Uterus (tissue), 4 donors: ENCODE measurements around the gene PLCG1. TPM values are rescaled to one million over a fixed set of nuclear protein-coding genes. Genes with fewer than 3 reads are reported as not detected.
"Not testable (repeated sequence)": the region's sequence is repeated elsewhere in the genome, so short reads cannot be mapped to it uniquely, and the experiment has no call there.

Experiments
- DNase-seq, 2 donors: peaks; one replicate each; pipeline ENCODE4 v3.0.0-alpha.2; 2019 to 2020
- H3K27ac ChIP-seq, 2 donors: fragments of 200-600 bp; sonication (generic); 1 replicate in 1 of 2; 2 replicates in 1 of 2; pipeline ENCODE4 v1.5.1; 2016 to 2018
- H3K27me3 ChIP-seq, 2 donors: fragments of 200-600 bp; sonication (generic); one replicate each; pipeline ENCODE4 v1.5.1; 2018 to 2019; ENCODE audit warnings: control low read depth in 1 of 2
- H3K36me3 ChIP-seq, 2 donors: fragments of 200-600 bp; sonication (generic); one replicate each; pipeline ENCODE4 v1.5.1; 2019; ENCODE audit warnings: control low read depth in 1 of 2
- H3K4me1 ChIP-seq, 2 donors: fragments of 200-600 bp; sonication (generic); one replicate each; pipeline ENCODE4 v1.5.1; 2018 to 2019; ENCODE audit warnings: control low read depth in 1 of 2
- H3K4me3 ChIP-seq, 2 donors: fragments of 200-600 bp; sonication (generic); 1 replicate in 1 of 2; 2 replicates in 1 of 2; pipeline ENCODE4 v1.5.1; 2018 to 2019; ENCODE audit warnings: mild to moderate bottlenecking in 1 of 2
- H3K9me3 ChIP-seq, 2 donors: fragments of 200-600 bp; sonication (generic); one replicate each; pipeline ENCODE4 v1.5.1; 2019; ENCODE audit warnings: control low read depth in 1 of 2
- POLR2A ChIP-seq, 2 donors: fragments of 450-650 bp; IDR thresholded peaks; one replicate each; pipeline ENCODE4 v1.6.1; 2016; ENCODE audit warnings: antibody characterized with exemption in 2 of 2, mild to moderate bottlenecking in 1 of 2, moderate library complexity in 1 of 2
- intact Hi-C: fragments of 100-400 bp; cut with DNase I; formaldehyde crosslinking; loops from one replicate; pipeline ENCODE4 v1.15.1; 2023; ENCODE audit warnings: low total_unique reads
- total RNA-seq, 4 donors: library from RNA; depleted of rRNA in 3 of 4; stranded (reverse); fragments of >200 nt in 3 of 4; gene quantifications; one replicate each; pipeline versions ENCODE4 v1.1.0 to v1.2.4, GENCODE V29; 2014 to 2023
- TF ChIP-seq, protein P1 (sequence below), 4 experiments: fragments of 200-600 bp in 2 of 4; fragments of 450-650 bp in 2 of 4; sonication (generic) in 2 of 4; IDR thresholded peaks; one replicate each; pipeline ENCODE4 v1.5.1; 2016 to 2019; ENCODE audit warnings: antibody characterized with exemption in 4 of 4, mild to moderate bottlenecking in 2 of 4, moderate library complexity in 1 of 4
- donor health status: DM: yes; HTN: yes; CAD: no.

Gene PLCG1
- total RNA-seq, 4 donors from 2014 or later: 38.8 to 180 (median 138) TPM

DNA sequence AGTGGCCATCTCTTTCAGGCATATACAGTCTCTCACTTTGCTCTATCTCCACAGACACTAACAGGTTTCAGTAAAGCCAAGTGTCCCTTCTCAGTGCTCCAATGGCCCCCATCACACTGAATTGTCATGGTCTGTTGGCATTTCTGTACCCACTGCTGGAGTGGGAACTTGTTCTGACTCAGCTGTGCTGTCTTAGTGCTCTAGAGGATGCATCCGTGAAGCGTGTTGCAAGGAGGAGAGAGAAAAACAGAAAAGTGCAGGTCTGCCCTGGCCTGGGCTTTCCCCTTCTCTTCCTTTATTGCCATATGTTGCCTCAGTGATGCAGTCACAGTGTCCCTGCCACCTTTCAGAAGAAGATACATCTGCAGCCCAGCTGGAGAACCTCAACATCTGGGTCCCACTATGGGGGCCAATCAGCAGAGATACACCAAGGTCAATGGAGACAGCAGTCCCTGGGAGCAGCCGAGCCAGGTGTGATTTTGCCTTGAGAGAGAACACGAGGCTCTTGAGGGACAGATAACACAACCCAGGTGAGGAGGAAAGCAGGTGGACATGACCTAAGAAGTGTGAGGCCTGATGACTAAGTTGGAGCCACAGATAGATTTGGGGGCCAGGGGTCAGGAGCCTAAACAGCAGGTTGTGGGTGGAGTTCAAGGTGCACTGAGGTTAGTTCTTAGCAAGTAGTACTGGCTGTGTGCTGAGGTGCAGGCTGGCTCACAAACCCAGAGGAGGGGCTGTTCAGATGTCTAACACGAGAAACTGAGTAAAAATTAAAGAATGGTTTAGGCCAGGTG lies 5.6 kb upstream of the PLCG1 start:
- H3K27ac ChIP-seq: no peak overlapping the region
- no peaks in the 10 kb centered on the region for H3K9me3 ChIP-seq
- TF ChIP-seq, protein P1, sequence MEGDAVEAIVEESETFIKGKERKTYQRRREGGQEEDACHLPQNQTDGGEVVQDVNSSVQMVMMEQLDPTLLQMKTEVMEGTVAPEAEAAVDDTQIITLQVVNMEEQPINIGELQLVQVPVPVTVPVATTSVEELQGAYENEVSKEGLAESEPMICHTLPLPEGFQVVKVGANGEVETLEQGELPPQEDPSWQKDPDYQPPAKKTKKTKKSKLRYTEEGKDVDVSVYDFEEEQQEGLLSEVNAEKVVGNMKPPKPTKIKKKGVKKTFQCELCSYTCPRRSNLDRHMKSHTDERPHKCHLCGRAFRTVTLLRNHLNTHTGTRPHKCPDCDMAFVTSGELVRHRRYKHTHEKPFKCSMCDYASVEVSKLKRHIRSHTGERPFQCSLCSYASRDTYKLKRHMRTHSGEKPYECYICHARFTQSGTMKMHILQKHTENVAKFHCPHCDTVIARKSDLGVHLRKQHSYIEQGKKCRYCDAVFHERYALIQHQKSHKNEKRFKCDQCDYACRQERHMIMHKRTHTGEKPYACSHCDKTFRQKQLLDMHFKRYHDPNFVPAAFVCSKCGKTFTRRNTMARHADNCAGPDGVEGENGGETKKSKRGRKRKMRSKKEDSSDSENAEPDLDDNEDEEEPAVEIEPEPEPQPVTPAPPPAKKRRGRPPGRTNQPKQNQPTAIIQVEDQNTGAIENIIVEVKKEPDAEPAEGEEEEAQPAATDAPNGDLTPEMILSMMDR (IDR thresholded peaks at IDR 0.05): no peak
- TF ChIP-seq POLR2A (IDR thresholded peaks at IDR 0.05): no peak
- H3K4me3 ChIP-seq: no peak overlapping the region
- no peaks in the 10 kb centered on the region for H3K27me3 ChIP-seq
- intact Hi-C loops: no loop called here
- peaks cover 0 to 6% of the 10 kb centered on the region in 2 donors for H3K4me1 ChIP-seq
- H3K36me3 ChIP-seq: no peaks in the 10 kb centered on the region
- DNase-seq: no peak

DNA sequence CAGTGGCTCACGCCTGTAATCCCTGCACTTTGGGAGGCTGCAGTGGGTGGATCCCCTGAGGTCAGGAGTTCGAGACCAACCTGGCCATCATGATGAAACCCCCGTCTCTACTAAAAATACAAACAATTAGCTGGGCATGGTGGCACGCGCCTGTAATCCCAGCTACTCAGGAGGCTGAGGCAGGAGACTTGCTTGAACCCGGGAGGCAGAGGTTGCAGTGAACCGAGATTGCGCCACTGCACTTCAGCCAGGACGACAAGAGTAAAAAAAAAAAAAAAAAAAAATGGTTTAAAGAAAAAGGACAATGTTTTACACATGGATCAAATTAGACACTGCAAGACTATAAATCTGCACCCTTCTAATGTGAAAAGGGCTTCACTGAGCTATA lies 5.0 kb upstream of the PLCG1 start:
- intact Hi-C loops, H3K4me3 ChIP-seq, H3K27me3 ChIP-seq, DNase-seq, H3K36me3 ChIP-seq, H3K27ac ChIP-seq, H3K4me1 ChIP-seq, H3K9me3 ChIP-seq: not testable (repeated sequence)

DNA sequence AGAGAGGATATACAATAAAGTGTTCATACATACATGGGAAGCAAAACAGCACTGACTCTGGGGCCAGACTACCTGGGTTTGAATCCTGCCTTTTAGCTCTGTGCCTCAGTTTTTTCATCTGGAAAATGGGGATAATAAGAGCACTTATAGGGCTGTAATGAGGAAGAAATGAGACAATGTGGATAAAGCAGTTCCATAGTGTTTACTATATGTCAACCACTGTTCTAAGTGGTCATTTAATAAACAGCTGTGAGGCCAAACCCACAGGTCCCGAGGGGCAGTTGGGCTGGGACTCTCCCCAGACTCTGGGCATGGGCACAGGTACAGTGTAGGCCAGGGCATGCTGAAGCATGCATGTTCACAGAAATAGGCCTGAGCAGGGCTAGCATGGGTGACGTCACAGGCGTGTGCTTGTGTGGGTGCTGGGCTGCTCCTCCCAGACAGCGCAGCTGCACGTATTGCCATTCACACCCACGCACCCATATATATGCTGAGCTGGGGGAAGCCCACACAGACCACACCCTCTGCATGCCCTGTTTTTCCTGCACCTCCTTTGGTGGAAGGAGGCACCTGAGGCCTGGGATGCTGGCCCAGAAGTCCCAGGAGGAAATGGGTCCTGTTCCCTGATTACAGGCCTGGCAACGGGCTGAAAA lies 3.5 kb upstream of the PLCG1 start:
- DNase-seq: no peak

DNA sequence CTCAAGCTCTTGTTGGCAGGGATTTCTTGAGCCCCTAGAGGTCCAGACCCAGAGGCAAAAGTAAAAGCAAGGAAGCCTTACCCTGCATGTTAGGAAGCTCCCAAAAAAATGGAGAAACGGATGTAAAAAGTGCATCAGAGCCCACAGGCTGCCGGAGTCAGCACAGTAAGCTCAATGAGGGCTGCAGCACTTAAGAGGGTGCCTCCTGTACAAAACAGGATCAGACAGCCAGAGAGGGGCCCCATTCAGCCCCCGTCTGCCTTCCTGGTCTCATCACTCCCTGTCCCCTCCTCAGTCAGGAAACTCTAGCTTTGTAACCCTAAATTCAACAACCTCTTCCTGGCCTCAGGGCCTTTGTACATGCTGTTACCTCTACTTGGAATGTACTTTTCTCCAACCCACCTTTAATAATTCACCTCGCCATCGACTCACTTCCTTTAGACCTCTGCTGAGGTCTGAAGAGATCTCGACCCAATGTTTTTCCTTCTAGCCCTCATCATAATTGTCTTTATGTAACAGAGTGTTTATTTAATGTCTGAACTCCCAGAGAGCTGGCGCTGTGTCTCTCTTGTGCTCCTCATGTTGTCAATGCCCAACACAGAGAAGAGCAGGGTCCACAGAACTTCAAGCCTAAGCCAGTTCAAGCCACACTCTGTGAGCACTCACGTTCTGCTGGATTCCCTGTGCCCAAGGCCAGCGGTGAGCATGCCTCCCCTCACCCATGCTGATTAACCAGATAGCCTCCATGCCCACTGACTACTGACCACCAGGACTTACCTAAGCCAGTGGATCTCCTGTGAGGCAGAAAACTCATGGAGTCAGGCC lies 2.8 kb upstream of the PLCG1 start:
- Histone ChIP-seq H3K36me3 (no peaks in the 10 kb centered on the region), H3K27me3 (no peaks in the 10 kb centered on the region), H3K27ac (no peak overlapping the region), H3K4me1 (peaks cover 0 to 6% of the 10 kb centered on the region in 2 donors), H3K4me3 (no peak overlapping the region), H3K9me3 (no peaks in the 10 kb centered on the region)
- intact Hi-C loops: no loop called here
- no peak for DNase-seq
- TF ChIP-seq POLR2A (IDR thresholded peaks at IDR 0.05): no peak
- TF ChIP-seq, protein P1 (IDR thresholded peaks at IDR 0.05): no peak

More for the DNA sequence above, 3.5 kb upstream of the PLCG1 start:
- H3K27ac ChIP-seq: no peak overlapping the region
- H3K27me3 ChIP-seq: no peaks in the 10 kb centered on the region
- H3K9me3 ChIP-seq: no peaks in the 10 kb centered on the region
- no peak for TF ChIP-seq POLR2A (IDR thresholded peaks at IDR 0.05)
- TF ChIP-seq, protein P1 (IDR thresholded peaks at IDR 0.05): no peak
- H3K36me3 ChIP-seq: no peaks in the 10 kb centered on the region
- intact Hi-C loops: no loop called here
- H3K4me1 ChIP-seq: peaks cover 0 to 6% of the 10 kb centered on the region in 2 donors
- no peak overlapping the region for H3K4me3 ChIP-seq

DNA sequence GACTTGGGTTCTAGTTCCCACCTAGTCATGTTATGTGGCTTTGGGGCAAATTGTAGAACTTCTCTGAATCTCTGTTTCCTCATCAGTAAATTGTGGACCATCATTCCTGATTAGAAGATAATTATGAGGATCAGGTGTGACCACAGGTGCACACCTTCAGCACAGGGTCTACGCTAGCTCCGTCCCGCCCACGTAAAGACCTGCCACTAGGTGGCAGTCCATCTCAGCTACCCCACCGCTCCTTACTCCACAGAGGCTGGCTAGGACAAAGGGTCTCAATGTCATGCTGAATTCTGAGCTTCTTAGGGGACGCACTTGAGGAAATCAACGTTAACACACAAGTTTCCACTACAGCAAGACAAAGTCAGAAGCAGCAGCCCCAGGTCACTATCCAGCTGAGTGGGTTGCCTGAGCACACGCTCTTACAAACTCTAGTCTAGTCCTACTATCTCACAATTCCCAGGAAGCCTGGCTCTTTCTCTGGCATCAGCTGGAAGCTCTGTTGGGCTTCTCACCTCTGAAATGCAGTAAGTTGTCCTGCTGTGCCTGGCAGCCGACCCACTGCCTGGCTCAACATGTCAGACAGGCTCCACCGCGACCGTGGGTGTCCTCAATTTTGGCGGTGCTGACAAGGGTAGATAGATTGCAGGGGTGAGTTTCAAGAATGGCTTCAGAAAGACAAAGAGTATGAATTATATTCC lies 2.0 kb upstream of the PLCG1 start:
- Histone ChIP-seq H3K27me3 (no peaks in the 10 kb centered on the region), H3K9me3 (no peaks in the 10 kb centered on the region), H3K36me3 (no peaks in the 10 kb centered on the region), H3K4me1 (peaks cover 0 to 6% of the 10 kb centered on the region in 2 donors), H3K27ac (no peak overlapping the region), H3K4me3 (no peak overlapping the region)
- no peak for TF ChIP-seq POLR2A (IDR thresholded peaks at IDR 0.05)
- TF ChIP-seq, protein P1 (IDR thresholded peaks at IDR 0.05): peak; percentile 31 to 45 (median 38)
- intact Hi-C loops: no loop called here
- DNase-seq: no peak
